GM12874 (cell line): ENCODE measurements around the gene CLCF1.

Source experiments
- CTCF ChIP-seq: IDR thresholded peaks from 2 replicates; pipeline ENCODE4 v1.5.1; 2011; ENCODE audit warnings: low read depth, mild to moderate bottlenecking, control low read depth, low read length, moderate library complexity; ENCODE audit not compliant: insufficient read depth

CLCF1 gene

DNA sequence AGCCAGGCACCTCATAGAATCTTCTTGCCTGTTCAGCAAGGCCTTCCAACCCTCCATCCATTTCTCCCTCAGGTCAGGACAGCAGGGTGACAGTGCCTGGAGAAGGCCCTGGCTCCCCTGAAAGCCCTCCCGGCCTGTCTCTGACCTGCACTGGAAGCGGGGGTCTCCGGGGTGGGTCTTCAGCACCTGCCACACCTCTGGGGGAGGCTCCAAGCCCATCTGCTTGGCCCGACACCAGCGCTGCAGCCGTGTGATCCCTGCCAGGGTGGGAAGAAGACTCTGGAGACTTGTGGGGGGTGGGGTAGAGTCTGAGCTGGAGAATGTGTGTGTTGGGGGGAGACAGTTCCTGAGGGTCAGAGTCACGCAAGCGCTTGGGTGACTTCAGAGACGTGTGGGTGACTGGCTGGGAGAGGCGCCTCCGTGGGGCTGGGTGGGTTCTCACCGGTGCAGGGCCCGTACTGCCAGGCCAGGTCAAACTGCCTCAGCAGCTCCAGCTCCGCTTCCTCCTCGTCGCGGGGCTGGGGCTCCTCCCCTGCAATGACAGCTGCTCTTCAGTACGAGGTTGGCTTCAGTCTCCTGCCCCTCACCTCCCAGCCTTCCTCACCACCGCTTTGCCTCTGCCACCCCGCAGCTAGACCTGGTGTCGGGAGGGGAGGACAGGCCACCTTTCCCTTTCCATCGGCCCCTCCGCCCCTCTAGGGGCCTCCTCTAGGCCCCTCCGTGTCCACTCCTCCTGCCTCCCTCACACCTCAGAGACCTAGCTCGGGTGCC lies 20.7 kb downstream of the CLCF1 start:
- no peak for TF ChIP-seq CTCF

GRCh38 chr11:67351275-67352005 lies 22.0 kb downstream of the CLCF1 start:
- TF ChIP-seq CTCF: peak; percentile 94

- no peak for TF ChIP-seq CTCF
Observed at GRCh38 chr11:67349928-67350465, 23.4 kb downstream of the CLCF1 start.

DNA sequence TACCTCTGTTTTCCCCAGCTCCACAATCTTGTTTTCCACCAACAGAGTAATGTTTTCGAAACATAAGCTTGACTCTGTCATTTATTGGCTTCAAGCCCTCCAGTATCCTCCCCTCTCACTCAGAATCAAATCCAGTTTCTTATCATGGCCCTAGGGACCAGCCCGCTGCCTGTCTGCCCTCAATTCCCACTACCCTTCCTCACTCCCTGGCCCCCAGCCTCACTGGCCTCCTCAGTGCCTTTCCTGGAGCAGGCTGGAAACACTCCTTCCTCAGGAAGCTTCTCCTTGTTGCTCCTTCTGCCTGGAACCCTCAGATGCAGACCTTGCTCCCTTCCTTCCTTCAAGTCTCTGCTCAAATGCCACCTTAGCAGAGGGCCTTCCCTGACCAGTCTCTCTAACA lies 23.9 kb downstream of the CLCF1 start:
- TF ChIP-seq CTCF: no peak

DNA sequence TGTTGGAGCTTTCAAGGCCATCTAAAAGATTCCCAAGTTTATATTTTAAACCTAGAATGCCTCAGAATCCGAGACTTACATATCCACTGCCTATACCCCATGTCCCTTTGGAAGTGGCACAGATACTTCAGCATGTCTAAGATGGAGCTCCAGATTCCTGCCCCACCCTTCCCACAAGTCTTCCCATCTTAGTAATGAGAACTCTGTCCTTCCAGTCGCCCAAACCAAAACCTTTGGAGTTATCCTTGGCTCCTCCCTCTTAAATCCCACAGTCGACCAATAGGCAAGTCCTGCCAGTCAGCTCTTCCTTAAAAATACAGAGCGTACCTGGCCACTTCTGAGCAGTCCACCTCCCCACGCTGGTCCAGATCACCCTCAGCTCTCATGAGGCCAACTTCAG lies 24.4 kb downstream of the CLCF1 start:
- no peak for TF ChIP-seq CTCF

- no peak for TF ChIP-seq CTCF
Observed at GRCh38 chr11:67347964-67348749, 25.2 kb downstream of the CLCF1 start.
